NCI-H69 (cell line): ENCODE data around the gene FAM53B.

ENCODE experiments used
- DNase-seq: peaks from one replicate; lab custom pipeline; 2025; lab: John Stamatoyannopoulos, UW

FAM53B gene

DNA sequence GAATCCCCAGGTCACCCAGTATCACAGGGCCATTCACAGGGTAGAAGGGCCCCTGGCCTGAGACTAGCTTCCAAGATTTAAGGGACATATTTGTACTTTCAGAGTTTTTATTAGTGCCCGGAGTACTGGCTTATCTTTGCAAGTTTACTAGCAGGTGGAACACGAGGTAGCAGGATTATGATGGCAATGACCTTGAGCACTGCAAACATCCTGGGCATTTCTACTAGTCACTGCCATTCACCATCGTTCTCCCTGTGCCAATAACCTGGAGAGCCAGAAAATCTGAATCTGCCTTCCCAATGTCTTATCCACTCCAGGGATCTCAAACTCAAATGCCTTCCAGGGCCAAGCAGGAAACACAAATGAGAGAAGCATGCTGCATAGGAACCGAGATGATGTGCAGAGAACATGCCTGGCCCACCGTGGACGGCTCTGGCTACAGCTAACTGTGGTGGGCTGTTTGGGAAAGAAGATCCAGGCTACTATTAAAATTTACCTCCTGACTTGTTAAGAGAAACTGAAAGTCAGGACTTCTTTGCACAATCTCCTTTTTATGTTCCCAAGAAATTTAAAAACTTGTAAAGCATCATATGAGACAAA is 16.7 kb downstream of the FAM53B start:
- DNase-seq, result no peak

DNA sequence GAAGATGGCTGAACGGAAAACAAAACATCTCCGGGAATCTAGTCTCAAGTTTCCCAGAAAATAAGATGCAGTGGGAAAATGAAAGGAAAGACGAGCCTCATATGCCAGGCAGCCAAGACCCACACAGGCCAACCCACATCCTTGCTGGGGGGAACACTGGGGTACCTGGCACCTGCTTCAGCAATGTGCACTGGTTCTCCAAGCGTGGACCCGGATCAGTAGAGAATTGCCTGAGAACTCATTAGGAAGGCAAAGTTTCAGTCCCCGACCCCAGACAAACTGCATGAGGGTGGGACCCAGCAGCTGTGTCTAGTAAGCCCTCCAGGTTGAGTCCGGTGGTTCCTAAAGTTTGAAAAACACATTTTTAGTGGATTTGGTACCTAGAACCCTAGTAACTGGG is 18.4 kb downstream of the FAM53B start:
- DNase-seq, result no peak

DNA sequence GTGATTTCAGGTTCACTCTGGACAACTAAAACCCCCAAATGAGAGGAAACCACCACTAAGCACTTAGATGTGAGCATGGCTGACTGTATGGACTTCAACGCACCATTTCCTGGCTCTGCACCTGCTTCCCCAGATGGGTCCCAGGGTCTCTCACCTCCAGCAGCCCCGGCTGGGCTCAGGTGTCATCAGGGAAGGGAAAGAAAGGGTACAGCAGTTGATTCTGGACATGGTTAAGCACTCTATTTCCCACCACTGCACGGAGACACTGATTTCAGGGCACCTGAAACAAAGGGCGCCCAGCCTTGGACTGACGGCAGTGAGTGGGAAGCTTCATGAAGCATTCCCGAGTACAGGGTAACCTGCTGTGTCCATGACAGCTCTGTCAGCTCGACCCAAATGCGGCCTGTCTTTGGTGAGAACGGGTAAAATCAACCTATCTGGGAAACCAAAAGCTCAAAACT is 19.0 kb downstream of the FAM53B start:
- peak; percentile 5 for DNase-seq

DNA sequence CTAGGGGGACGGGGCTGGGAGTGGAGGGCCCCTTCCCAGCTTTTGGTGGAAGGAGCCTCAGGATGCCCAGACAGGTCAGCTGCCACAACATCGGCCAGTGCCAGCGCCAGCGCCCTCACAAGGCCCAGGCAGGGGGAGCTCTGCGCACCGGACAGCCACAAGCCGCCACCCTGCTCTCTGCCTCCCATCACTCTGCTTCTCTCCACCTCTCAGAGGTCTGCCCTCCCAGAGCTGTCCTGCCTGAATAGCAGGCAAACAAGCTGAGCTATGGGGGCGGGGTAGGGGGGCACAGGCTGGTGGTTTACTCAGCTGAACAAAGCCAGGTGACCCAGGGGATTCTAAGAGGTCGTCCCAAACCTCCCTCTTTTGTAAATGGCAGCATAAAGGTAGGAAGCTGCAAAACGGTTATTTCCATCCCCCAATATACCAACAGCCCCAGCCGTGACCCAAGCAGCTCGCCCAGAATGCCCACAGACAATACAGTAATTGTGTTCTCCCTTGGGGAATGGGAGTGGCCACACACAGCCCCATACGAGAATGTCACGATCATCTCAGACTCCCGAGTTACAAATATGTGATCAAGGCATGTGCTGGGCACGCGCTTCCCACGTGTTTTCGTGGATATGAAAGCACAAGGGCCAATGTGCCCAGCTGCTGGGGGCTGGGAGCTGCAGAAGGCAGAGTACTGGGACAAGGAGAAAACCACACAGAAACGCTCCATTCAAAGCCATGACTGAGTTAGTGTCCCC is 19.7 kb downstream of the FAM53B start:
- peak; percentile 71 for DNase-seq

DNA sequence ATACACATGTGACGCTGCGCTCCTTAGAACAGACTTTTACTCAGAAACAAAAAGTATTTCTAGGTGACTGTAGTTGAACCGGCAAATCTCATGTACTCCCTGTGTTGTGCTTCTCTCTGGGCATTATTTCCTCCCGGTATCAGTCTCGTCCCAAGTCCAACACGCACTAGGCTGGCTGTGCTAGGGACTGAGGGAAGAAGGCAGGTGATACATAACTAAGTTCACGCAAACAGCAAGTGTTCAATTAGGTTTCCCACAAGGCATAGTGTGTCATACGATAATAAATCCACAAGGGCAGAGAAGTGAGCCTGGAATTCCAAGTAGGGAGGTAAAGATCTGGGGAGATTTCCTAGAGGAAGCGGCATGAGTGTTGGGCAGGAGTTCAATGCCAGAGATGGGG is 20.4 kb downstream of the FAM53B start:
- DNase-seq, result no peak

DNA sequence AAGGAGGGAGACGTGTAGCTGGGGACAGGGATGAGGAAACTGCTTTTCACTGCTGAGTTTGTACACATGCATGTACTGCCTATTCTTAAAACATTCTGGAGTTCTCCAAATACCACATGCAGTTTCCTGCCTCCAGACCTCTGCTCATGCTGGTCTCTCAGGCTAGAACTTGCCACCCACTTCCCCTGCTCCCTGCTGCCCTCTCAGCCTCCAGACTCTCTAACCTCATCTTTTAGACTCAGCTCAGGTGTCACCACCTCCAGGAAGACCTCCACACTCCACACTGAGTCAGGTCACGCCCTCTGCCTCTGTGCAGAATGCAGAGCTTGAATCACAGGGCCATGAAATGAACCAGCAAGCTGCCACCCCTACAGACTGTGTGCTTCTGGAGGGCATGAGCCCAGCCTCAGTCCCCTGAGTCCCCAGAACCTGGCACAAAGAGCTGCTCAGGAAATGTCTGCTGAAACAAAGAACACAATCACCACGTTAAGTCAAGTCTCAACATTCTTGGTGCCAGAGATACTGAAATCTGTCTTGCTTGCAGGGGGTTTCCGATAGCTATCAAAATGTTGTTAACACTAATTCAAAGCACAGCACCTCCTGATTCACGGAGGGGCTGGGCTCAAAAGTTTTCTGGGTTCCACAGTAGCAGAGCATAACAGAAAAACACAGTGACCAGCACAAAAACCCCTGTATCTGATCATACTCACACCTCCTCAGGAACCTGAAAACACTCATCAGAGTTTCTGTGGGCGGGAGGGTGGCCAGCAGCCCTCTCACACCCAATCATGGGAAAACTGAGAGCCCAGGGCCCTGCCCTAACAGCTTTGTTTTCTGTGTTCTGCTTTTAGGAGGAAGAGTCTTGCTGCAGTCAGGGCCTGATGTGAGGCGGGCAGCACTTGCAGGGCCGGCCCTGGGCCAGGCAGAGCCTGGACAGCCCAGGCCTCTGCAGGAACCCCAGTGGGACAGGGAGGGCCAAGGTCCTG is 21.1 kb downstream of the FAM53B start:
- DNase-seq, result peak; percentile 16

DNA sequence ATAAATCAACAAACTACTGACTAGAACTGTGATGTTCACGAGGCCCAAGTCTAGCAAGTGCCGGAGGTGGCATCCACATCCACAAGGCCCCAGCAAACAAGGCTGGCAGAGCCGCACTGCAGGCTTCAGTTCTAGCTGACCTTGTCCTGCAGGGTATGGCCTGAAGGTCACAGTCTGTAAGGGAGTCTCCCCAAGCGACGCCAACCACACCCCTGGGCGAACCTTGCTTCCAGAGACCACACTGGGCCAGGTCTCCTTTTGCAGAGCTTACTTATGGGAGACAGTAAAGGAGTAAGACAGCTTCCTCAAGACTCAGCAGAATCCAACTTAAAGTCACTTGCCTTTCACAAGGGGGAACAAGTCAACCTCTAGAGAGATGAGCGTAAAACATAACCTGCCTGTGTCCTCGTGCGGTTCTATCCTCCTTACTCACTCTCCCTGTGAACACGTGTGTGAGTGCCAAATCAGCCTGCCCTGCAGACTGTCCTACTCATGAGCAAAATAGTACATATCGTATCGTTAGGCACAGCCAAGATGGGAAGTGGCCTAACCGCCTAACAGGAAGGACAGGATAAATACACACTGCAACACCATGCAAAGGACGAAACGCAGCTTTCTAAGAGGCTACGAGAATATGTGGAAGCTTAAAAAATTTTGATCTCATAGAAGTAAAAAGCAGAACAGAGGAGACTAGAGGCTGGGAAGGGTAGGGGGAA is 22.7 kb downstream of the FAM53B start:
- no peak for DNase-seq

DNA sequence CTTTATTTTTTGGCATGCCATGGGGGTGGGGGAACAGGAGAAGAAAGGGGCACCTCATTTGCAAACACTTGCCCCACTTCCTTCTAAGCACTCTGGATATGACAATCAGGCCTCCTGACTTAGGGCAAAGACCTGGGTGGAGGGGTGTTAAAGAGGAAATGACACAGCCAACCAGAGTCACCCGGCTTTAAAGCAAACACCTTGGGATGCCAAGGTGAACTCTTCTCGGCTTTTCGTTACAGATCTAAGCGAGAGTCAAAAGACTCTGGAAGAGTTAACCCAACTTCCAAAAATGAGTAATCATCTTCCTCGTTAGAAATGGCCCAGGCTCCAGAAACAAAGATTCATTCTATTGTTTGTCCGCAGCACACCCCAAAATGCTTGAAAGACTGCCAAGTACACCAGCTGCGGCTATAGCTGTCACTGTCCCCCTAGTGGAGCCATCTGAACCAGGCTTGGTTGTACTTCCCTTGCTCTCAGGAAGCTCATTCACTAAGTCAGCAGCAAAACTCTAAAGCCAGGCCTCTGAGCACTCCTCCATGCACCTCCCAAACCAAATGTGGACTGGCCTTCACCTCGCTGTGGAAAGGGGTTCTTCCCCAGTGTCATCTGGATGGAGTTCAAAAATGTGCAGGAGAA is 24.8 kb downstream of the FAM53B start:
- DNase-seq, result peak; percentile 50

DNA sequence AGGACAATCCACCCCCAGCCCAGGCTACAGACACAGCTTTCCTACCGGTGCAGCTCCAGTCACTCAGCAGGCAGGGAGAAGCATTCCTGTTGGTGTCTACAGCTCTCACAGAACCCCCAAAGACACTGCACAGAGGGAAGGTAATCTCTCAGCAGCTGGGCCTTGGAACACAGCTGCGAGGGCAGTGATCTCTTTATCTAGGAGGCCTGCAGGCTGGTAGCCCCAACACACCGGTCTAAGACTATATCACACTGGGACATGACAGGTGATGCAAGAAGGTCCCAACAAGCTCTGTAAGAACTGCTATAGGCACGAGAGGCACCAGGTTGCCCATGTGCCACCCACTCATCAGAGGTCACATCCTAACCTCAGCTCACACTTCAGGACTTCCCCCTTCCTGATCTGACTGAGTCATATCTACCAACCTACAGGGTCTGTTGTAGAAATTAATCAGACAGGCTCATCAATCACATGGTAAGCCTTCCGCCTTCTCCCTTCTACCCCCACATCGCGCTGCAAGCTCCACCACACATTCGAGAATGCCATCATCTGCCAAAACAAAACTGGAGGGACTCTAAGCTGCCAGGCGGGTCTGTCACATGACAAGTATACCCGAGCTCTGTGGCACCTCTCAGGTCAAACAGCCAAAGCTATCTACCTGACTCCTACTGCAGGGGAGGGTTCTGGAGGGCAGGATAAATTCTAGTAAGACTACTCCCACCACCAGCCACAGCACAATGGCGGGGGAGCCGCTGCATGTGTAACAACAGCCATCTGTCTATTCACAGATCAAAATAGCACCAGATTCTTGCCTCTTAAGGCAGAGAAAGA is 26.1 kb downstream of the FAM53B start:
- DNase-seq, result peak; percentile 15

DNA sequence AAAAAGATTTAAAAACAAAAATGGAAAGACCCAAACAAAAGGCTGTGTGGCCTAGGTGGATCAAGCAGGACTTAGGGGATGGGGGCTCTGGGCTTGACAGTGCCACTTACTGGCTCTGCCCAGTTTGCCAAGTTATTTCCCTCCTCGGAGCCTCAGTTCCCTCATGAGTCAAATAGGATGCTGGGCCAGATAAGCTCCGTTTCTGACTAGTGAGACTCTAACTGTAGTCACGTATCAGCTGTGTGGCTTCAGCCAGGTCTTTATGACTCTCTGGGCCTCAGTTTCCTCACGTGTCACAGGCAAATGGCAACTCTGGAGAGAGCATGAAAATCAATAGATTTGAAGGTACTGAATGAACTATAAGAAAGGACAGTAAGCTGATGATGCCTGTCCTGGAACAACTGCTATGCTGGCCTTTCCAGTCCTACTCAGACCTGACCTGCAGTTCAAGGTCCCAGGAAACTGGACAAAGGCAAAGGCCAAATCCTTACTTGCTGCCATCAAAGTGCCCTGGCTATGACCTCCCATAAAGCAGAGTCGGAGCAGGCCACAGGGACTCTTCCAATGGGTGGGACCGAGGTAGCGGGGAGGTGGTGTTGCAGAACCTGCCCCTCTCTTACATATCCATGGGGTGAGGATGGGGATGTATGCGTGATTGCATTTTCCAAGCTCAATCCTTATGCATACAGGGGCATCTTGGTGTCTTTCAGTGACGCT is 27.0 kb downstream of the FAM53B start:
- no peak for DNase-seq

DNA sequence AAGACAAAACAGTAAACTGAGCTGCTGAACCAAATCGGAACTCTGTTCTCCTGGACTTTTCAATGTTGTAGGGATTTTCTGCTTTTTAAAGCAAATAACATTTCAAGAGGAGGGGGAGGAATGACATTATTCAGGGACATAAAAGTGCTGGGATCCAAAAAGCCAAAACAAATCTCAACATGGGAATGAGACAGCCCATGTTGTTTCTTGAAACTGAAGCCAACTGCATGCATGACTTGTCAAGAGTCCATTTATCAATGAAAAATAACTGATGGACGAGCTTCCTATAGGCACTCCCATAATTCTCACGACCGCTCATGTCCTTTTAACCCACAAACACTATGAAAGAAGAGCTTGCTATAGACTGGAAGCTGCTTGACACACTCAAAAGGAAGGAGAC is 27.8 kb downstream of the FAM53B start:
- no peak for DNase-seq

DNA sequence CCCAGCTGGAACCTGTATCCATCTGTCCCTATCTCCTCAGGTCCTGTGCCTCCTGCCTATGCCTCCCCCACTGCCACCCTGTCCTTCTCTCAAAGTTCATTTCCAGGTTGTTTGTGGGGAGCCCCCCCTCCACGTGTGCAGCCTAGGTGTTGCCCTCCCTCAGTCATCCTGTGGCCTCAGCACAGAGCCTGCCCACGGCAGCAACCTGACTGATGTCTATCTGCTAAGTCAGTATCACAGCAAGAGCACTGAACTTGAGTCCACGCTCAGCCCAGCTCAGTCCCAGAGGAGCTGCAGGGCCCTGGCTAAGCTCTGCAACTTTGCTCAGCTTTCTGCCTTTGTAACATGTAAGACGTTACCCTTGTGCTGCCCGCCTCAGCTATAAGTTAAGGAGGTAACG is 28.7 kb downstream of the FAM53B start:
- DNase-seq, result no peak

DNA sequence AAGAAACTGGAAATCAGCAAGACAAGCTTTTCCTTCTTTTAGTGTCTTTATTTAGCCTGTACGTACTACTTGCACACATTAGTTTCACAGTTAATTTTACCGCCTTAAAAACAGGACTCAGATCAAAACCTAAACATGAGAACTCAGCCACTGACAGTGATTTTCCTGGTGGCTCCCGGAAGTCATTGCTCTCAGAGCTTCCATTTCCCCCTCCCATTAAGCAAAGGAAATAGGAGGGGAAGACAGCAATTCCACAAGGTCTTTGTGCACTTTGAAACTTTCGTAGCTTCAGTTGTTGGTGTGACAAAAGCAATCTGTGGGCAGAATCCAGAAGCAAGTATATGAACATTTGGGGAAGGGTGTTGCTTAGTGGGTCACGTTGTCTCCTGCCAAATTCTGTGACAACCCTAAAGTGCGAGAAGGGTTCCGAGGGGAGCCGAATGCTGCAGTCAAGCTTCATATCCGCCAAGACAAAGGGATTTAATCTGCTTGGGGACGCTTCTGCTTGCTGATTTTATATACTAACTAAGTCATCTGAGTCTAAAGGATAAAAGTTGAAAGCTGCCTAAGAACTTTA is 30.4 kb downstream of the FAM53B start:
- no peak for DNase-seq

DNA sequence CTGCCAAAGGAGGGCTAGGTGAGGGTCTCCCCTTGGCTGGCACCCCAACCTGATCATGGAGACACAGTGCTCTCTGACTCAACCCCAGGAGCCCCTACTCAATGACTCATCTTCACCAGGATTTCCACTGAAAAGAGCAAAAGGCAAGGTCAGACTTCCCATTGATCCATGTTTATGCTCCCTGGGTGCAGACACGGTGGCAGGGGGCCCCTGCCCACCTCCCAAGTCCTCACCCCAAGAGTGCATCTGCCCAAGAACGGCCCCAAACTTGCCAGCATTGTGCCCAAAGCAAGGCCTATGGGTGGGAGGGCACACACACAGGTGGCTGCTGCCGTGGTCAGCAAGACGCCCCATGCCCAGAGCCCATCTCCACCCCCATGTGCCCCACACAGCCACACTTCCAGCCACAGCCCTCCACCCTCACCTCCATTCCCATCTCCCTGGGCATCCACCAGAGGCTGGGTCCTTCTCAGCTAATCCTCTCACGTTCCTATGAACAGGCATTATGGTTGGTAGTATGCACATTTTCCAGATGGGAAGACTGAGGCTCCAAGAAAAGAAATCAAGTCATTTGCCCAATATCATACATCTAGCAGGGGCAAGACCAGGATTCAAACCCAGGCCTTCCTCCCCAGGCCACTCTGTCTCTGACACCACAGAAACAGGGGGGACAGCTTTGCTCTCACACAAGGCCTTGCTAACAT is 31.3 kb downstream of the FAM53B start:
- no peak for DNase-seq

DNA sequence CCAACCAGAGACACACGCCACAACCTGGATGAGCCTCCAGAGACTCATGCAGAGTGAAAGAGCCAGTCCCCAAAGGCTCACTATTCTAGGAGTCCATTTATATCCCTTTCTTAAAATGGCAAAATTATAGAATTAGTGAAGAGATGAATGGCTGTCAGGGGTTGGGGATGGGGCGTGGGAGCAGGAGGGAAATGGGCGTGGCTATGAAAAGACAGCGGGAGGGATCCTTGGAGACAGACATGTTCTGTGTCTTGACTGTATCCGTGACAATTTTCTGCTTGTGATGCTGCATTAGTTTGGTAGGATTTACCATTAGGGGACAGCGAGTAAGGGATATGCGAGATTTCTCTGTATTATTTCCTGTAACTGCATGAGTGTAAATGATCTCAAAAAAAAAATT is 33.0 kb downstream of the FAM53B start:
- DNase-seq, result peak; percentile 9

DNA sequence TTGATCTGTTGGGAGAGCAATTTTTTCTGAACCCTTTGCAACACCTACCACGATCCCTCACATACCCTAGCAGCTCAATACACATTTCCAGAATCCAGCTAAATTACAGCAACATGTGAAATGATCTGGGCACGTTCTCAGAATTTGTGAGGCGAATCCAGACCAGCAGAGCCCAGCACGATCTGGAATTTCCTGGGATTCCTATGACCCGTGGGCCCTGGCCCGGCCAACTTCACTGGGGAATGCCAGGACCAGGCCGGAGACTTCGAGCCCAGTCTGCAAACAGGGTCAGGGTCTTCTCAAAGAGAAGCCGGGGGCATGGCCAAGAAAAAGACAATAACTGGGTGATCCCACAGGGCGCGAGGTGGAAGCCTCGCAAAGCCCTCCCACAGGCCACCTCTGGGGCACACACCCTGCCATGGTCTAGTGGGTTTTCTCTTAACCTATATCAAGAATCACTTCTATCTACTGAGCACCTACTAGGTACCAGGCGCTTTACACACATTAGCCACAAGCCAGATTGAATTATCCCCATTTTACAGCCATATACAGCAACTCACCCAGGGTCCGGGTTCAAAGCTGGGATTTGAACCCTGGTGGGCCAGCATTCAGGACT is 33.8 kb downstream of the FAM53B start:
- DNase-seq, result no peak

DNA sequence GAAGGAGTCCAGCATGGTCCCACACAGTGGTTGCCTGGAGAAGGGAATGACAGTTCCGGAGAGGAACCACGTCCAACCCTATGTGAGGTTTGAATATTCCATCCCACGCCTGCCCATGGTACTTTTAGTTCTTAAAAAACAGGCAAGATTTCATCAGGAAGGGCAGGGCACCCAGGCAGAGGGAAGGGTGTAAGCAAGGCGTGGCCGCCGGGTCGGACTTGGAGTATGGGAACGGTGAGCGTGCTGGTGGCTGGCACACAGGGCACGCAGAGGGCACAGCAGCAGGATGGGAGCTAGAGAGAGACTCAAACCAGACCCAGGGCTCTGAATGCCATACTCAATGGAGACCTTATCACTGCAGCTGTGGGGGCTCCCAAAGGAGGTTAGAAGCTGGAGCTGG is 34.3 kb downstream of the FAM53B start:
- DNase-seq, result no peak

DNA sequence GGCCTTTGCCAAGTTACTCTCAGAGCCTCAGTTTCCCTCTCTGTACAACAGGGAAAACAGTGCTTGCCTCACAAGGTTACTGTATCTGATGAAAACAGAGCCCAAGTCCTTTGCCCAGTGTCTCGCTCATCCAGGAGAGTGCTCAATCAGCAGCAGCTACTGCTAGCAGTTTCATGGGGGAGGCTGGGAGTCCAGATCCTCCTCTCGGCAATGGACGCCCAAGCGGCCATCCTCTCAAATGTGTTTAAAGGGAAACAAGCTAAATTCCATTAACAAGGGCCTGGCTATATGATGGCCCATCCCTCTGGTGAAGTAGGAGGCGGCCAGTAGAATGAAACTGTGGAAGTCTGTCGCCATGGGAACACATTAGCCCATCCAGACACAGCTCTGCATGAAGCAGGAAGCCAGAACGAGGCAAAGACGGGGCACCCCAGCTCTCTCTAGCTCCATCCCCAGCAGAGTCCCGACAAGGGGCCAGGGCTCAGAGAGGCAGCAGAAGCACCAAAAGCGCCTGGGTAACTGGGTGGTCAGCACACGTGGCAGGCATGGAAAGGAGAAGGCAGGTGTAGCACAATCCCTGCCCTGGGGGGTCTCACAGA is 35.2 kb downstream of the FAM53B start:
- DNase-seq, result peak; percentile 64
